GM23338 (cell line): ENCODE measurements around the gene TJP2. TPM values are rescaled to one million over a fixed set of nuclear protein-coding genes. Genes with fewer than 3 reads are reported as not detected.

Source experiments
- ATAC-seq: fragments of 200-7000 bp; cut with Tn5 transposase; 3 replicates; pipeline ENCODE4 v1.9.1; 2020
- DNase-seq: peaks from one replicate; pipeline ENCODE4 v3.0.0-alpha.2; 2015; ENCODE audit warnings: low spot score
- H2AFZ ChIP-seq: fragments of 200-600 bp; sonication (generic); 2 replicates; pipeline ENCODE4 v1.8.0; 2016; ENCODE audit warnings: antibody characterized with exemption, mild to moderate bottlenecking, moderate library complexity
- H3F3A ChIP-seq: fragments of 200-600 bp; sonication (generic); replicated peaks from 2 replicates; pipeline ENCODE4 v1.8.0; 2017; ENCODE audit warnings: antibody characterized with exemption, mixed run types, low read depth
- H3K27ac ChIP-seq: fragments of 200-600 bp; sonication (generic); 2 replicates; pipeline ENCODE4 v1.6.1; 2016; ENCODE audit warnings: low read depth
- H3K27me3 ChIP-seq: fragments of 200-600 bp; sonication (generic); 2 replicates; pipeline ENCODE4 v1.8.0; 2016; ENCODE audit warnings: mild to moderate bottlenecking, mixed run types, moderate library complexity; ENCODE audit not compliant: insufficient read depth
- H3K36me3 ChIP-seq: fragments of 200-600 bp; sonication (generic); 2 replicates; pipeline ENCODE4 v1.8.0; 2016; ENCODE audit warnings: mild to moderate bottlenecking; ENCODE audit not compliant: insufficient read depth
- H3K4me1 ChIP-seq: fragments of 200-600 bp; sonication (generic); 2 replicates; pipeline ENCODE4 v1.8.0; 2016; ENCODE audit warnings: mild to moderate bottlenecking, moderate library complexity; ENCODE audit not compliant: insufficient read depth
- H3K4me2 ChIP-seq: fragments of 200-600 bp; sonication (generic); 2 replicates; pipeline ENCODE4 v1.7.1; 2017; ENCODE audit warnings: mixed run types
- H3K4me3 ChIP-seq: fragments of 200-600 bp; sonication (generic); 2 replicates; pipeline ENCODE4 v1.6.1; 2016; ENCODE audit warnings: mixed run types
- H3K79me2 ChIP-seq: fragments of 200-600 bp; sonication (generic); replicated peaks from 2 replicates; pipeline ENCODE4 v1.8.0; 2017; ENCODE audit warnings: mild to moderate bottlenecking; ENCODE audit not compliant: insufficient read depth
- H3K9me2 ChIP-seq: fragments of 200-600 bp; sonication (generic); 2 replicates; pipeline ENCODE4 v1.8.0; 2017; ENCODE audit not compliant: insufficient read depth
- H4K20me1 ChIP-seq: fragments of 200-600 bp; sonication (generic); replicated peaks from 2 replicates; pipeline ENCODE4 v1.8.0; 2017; ENCODE audit warnings: mild to moderate bottlenecking; ENCODE audit not compliant: insufficient read depth
- H3K27ac Mint-ChIP-seq: 2 replicates; pipeline ENCODE4 v1.8.0; 2020; ENCODE audit warnings: inconsistent platforms, mild to moderate bottlenecking, moderate library complexity, mixed read lengths
- H3K27me3 Mint-ChIP-seq: 3 replicates; pipeline ENCODE4 v1.8.0; 2022; ENCODE audit warnings: low read depth, mild to moderate bottlenecking, moderate library complexity, mixed read lengths, inconsistent platforms; ENCODE audit not compliant: insufficient read depth, poor library complexity
- H3K36me3 Mint-ChIP-seq: 3 replicates; pipeline ENCODE4 v1.8.0; 2021; ENCODE audit warnings: low read depth, mild to moderate bottlenecking, inconsistent platforms, moderate library complexity, mixed read lengths
- H3K4me1 Mint-ChIP-seq: 3 replicates; pipeline ENCODE4 v1.8.0; 2020; ENCODE audit warnings: mild to moderate bottlenecking, inconsistent platforms, mixed read lengths
- H3K4me3 Mint-ChIP-seq: 3 replicates; pipeline ENCODE4 v1.8.0; 2021; ENCODE audit warnings: moderate library complexity, mild to moderate bottlenecking, inconsistent platforms, mixed read lengths
- H3K9me3 Mint-ChIP-seq: 3 replicates; pipeline ENCODE4 v1.8.0; 2020; ENCODE audit warnings: moderate library complexity, mild to moderate bottlenecking, inconsistent platforms, mixed read lengths
- EZH2 ChIP-seq: fragments of 200-600 bp; sonication (generic); IDR thresholded peaks from one replicate; pipeline ENCODE4 v1.8.0; 2017; ENCODE audit warnings: antibody characterized with exemption, mild to moderate bottlenecking, low read depth; ENCODE audit not compliant: unreplicated experiment
- JUNB ChIP-seq: IDR thresholded peaks from one replicate; pipeline ENCODE4 v1.6.1; 2016; ENCODE audit warnings: antibody characterized with exemption; ENCODE audit not compliant: unreplicated experiment
- NANOG ChIP-seq: IDR thresholded peaks from 2 replicates; pipeline ENCODE4 v1.6.1; 2016; ENCODE audit warnings: antibody characterized with exemption, borderline replicate concordance
- POLR2AphosphoS5 ChIP-seq: IDR thresholded peaks from 2 replicates; pipeline ENCODE4 v1.6.1; 2016; ENCODE audit warnings: antibody characterized with exemption, low read depth
- REST ChIP-seq: IDR thresholded peaks from one replicate; pipeline ENCODE4 v1.6.1; 2018; ENCODE audit warnings: antibody characterized with exemption; ENCODE audit not compliant: unreplicated experiment
- STAT1 ChIP-seq: IDR thresholded peaks from one replicate; pipeline ENCODE4 v1.6.1; 2016; ENCODE audit warnings: antibody characterized with exemption; ENCODE audit not compliant: unreplicated experiment
- ZNF114 ChIP-seq: fragments of 250-450 bp; sonication (Bioruptor Pico); IDR thresholded peaks from 2 replicates; pipeline ENCODE4 v1.5.0; 2020; ENCODE audit warnings: mild to moderate bottlenecking, moderate library complexity
- ZNF462 ChIP-seq: fragments of 250-450 bp; sonication (Bioruptor Pico); IDR thresholded peaks from 2 replicates; pipeline ENCODE4 v1.5.0; 2020; ENCODE audit warnings: mild to moderate bottlenecking, moderate library complexity
- polyA plus RNA-seq: library from polyadenylated mRNA; unstranded; fragments of >200 nt; fragmentation: Nextera tagmentation; extraction: Ambion mirVana; gene quantifications from 2 replicates; pipeline ENCODE4 v1.2.1, GENCODE V29; 2016
- total RNA-seq: library from RNA; depleted of rRNA; stranded (reverse); fragments of >200 nt; shearing (Covaris generic); gene quantifications from 2 replicates; pipeline ENCODE4 v1.2.3, GENCODE V29; 2014

Gene TJP2
- total and polyA plus RNA-seq, 2 experiments from 2014 or later, result 37.6 to 234 TPM

GRCh38 chr9:69299315-69299714 lies 125.2 kb downstream of the TJP2 start:
- Histone ChIP-seq H3K9me2 (no peaks in the 10 kb centered on the region), H3K4me3 (no peak overlapping the region), H2AFZ (no peak overlapping the region), H3K79me2 (no peaks in the 10 kb centered on the region), H4K20me1 (no peaks in the 10 kb centered on the region), H3K36me3 (no peaks in the 10 kb centered on the region; the same call in 1 of the 2 replicates), H3K27me3 (no peaks in the 10 kb centered on the region), H3K27ac (no peak overlapping the region), H3F3A (no peaks in the 10 kb centered on the region), H3K4me1 (no peaks in the 10 kb centered on the region), H3K4me2 (no peak overlapping the region)
- H3K9me3 Mint-ChIP-seq, result no peaks in the 10 kb centered on the region
- TF ChIP-seq ZNF462 (CRISPR knock-in tag) (no peak), EZH2 (no peak), ZNF114 (CRISPR knock-in tag) (no peak), JUNB (no peak), STAT1 (no peak), POLR2AphosphoS5 (no peak), REST (no peak), NANOG (no peak)
- no peaks in the 10 kb centered on the region for H3K4me1 Mint-ChIP-seq
- no peak overlapping the region for H3K4me3 Mint-ChIP-seq
- DNase-seq (no peak), ATAC-seq (no peak)
- no peak overlapping the region for H3K27ac Mint-ChIP-seq
- no peaks in the 10 kb centered on the region for H3K36me3 Mint-ChIP-seq
- peaks cover 4% of the 10 kb centered on the region for H3K27me3 Mint-ChIP-seq
